Measurements from ENCODE around the gene CTDSPL.

The CTDSPL gene

GRCh38 chr3:37905987-37906674 lies 44.5 kb downstream of the CTDSPL start:
- Histone ChIP-seq H3K4me2 (ENCODE audit: low read depth, low read length) (no peak overlapping the region), H2AFZ (ENCODE audit: low read length) (no peak overlapping the region), H3K4me1 (ENCODE audit: low read length) (peaks cover 42% of the 10 kb centered on the region), H3K27ac (ENCODE audit: low read length) (no peak overlapping the region), H3F3A (ENCODE audit: insufficient read depth, low read length) (peaks cover 16% of the 10 kb centered on the region), H3K9me2 (replicated peaks; ENCODE audit: insufficient read depth, low read length) (no peaks in the 10 kb centered on the region), H3K9me3 (replicated peaks; ENCODE audit: insufficient read depth, low read length) (no peaks in the 10 kb centered on the region), H3K4me3 (ENCODE audit: low read length) (no peak overlapping the region), H4K20me1 (ENCODE audit: insufficient read depth, low read length) (no peaks in the 10 kb centered on the region), H3K9ac (ENCODE audit: low read length) (no peak overlapping the region), H3K36me3 (replicated peaks; ENCODE audit: insufficient read depth, low read length) (no peaks in the 10 kb centered on the region), H3K79me2 (ENCODE audit: low read length) (no peaks in the 10 kb centered on the region), H3K27me3 (replicated peaks; ENCODE audit: insufficient read depth, low read length) (no peaks in the 10 kb centered on the region)
- no peak for DNase-seq
- no peak for TF ChIP-seq EZH2phosphoT487 (IDR thresholded peaks at IDR 0.05; ENCODE audit: low read length)
- TF ChIP-seq CTCF (IDR thresholded peaks at IDR 0.05; ENCODE audit: low read length) = no peak
- TF ChIP-seq EZH2 (optimal IDR thresholded peaks at IDR 0.05; ENCODE audit: low read depth, low read length) = no peak

GRCh38 chr3:37906734-37907282 lies 45.1 kb downstream of the CTDSPL start:
- H3K4me3 ChIP-seq (ENCODE audit: low read length) = no peak overlapping the region
- H3K27ac ChIP-seq (ENCODE audit: low read length) = peak overlapping the region; percentile 66; the same call in 1 of the 2 replicates
- H2AFZ ChIP-seq (ENCODE audit: low read length) = no peak overlapping the region
- peaks cover 42% of the 10 kb centered on the region for H3K4me1 ChIP-seq (ENCODE audit: low read length)
- H3K9me2 ChIP-seq (replicated peaks; ENCODE audit: insufficient read depth, low read length) = no peaks in the 10 kb centered on the region
- H3K9me3 ChIP-seq (replicated peaks; ENCODE audit: insufficient read depth, low read length) = no peaks in the 10 kb centered on the region
- TF ChIP-seq EZH2phosphoT487 (IDR thresholded peaks at IDR 0.05; ENCODE audit: low read length) (no peak), CTCF (IDR thresholded peaks at IDR 0.05; ENCODE audit: low read length) (no peak), EZH2 (optimal IDR thresholded peaks at IDR 0.05; ENCODE audit: low read depth, low read length) (no peak)
- no peaks in the 10 kb centered on the region for H3K36me3 ChIP-seq (replicated peaks; ENCODE audit: insufficient read depth, low read length)
- H3K79me2 ChIP-seq (ENCODE audit: low read length) = no peaks in the 10 kb centered on the region
- H3K9ac ChIP-seq (ENCODE audit: low read length) = no peak overlapping the region; the same call in 1 of the 2 replicates
- H3K27me3 ChIP-seq (replicated peaks; ENCODE audit: insufficient read depth, low read length) = no peaks in the 10 kb centered on the region
- DNase-seq = no peak
- H3K4me2 ChIP-seq (ENCODE audit: low read depth, low read length) = peak overlapping the region; percentile 51; the same call in 1 of the 2 replicates
- H3F3A ChIP-seq (ENCODE audit: insufficient read depth, low read length) = peaks cover 16% of the 10 kb centered on the region
- no peaks in the 10 kb centered on the region for H4K20me1 ChIP-seq (ENCODE audit: insufficient read depth, low read length)

GRCh38 chr3:37907371-37907770 lies 45.7 kb downstream of the CTDSPL start:
- DNase-seq = no peak
- Histone ChIP-seq H3K4me3 (ENCODE audit: low read length) (no peak overlapping the region; the same call in 1 of the 2 replicates), H3K79me2 (ENCODE audit: low read length) (no peaks in the 10 kb centered on the region), H3K9me3 (replicated peaks; ENCODE audit: insufficient read depth, low read length) (no peaks in the 10 kb centered on the region), H3K27me3 (replicated peaks; ENCODE audit: insufficient read depth, low read length) (no peaks in the 10 kb centered on the region), H3K4me1 (ENCODE audit: low read length) (peaks cover 42% of the 10 kb centered on the region), H3K9me2 (replicated peaks; ENCODE audit: insufficient read depth, low read length) (no peaks in the 10 kb centered on the region), H3K4me2 (ENCODE audit: low read depth, low read length) (peak overlapping the region; percentile 51), H2AFZ (ENCODE audit: low read length) (no peak overlapping the region), H3K27ac (ENCODE audit: low read length) (peak overlapping the region; percentile 66), H3F3A (ENCODE audit: insufficient read depth, low read length) (peaks cover 16% of the 10 kb centered on the region), H3K9ac (ENCODE audit: low read length) (peak overlapping the region; percentile 4; the same call in 1 of the 2 replicates), H3K36me3 (replicated peaks; ENCODE audit: insufficient read depth, low read length) (no peaks in the 10 kb centered on the region), H4K20me1 (ENCODE audit: insufficient read depth, low read length) (no peaks in the 10 kb centered on the region)
- TF ChIP-seq CTCF (IDR thresholded peaks at IDR 0.05; ENCODE audit: low read length) (no peak), EZH2 (optimal IDR thresholded peaks at IDR 0.05; ENCODE audit: low read depth, low read length) (no peak), EZH2phosphoT487 (IDR thresholded peaks at IDR 0.05; ENCODE audit: low read length) (no peak)
